Peyer's patch (tissue), 4 donors: ENCODE measurements around the gene CCDC107.

ENCODE experiments used
- POLR2A ChIP-seq, 2 donors: fragments of 450-650 bp; IDR thresholded peaks; one replicate each; pipeline ENCODE4 v1.5.1; 2017; ENCODE audit warnings: antibody characterized with exemption in 2 of 2, mild to moderate bottlenecking in 2 of 2, moderate library complexity in 2 of 2
- TF ChIP-seq, protein P1 (sequence below), 6 experiments: fragments of 450-650 bp in 4 of 6; fragments of 200-600 bp in 2 of 6; sonication (generic) in 1 of 6; IDR thresholded peaks; one replicate each; pipeline ENCODE4 v1.5.1; 2017 to 2019; ENCODE audit warnings: antibody characterized with exemption in 6 of 6, mild to moderate bottlenecking in 3 of 6, moderate library complexity in 1 of 6

DNA sequence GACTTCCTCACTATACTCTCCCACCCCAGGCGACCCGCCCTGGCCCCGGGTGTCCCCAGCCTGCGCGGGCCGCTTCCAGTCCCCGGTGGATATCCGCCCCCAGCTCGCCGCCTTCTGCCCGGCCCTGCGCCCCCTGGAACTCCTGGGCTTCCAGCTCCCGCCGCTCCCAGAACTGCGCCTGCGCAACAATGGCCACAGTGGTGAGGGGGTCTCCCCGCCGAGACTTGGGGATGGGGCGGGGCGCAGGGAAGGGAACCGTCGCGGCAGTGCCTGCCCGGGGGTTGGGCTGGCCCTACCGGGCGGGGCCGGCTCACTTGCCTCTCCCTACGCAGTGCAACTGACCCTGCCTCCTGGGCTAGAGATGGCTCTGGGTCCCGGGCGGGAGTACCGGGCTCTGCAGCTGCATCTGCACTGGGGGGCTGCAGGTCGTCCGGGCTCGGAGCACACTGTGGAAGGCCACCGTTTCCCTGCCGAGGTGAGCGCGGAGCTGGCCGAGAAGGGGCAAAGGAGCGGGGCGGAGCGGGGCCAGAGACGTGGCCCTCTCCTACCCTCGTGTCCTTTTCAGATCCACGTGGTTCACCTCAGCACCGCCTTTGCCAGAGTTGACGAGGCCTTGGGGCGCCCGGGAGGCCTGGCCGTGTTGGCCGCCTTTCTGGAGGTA, 17.8 kb downstream of the CCDC107 start:
- TF ChIP-seq POLR2A (IDR thresholded peaks at IDR 0.05): no peak
- TF ChIP-seq, protein P1, sequence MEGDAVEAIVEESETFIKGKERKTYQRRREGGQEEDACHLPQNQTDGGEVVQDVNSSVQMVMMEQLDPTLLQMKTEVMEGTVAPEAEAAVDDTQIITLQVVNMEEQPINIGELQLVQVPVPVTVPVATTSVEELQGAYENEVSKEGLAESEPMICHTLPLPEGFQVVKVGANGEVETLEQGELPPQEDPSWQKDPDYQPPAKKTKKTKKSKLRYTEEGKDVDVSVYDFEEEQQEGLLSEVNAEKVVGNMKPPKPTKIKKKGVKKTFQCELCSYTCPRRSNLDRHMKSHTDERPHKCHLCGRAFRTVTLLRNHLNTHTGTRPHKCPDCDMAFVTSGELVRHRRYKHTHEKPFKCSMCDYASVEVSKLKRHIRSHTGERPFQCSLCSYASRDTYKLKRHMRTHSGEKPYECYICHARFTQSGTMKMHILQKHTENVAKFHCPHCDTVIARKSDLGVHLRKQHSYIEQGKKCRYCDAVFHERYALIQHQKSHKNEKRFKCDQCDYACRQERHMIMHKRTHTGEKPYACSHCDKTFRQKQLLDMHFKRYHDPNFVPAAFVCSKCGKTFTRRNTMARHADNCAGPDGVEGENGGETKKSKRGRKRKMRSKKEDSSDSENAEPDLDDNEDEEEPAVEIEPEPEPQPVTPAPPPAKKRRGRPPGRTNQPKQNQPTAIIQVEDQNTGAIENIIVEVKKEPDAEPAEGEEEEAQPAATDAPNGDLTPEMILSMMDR (IDR thresholded peaks at IDR 0.05): no peak
